ENCODE measurements around the gene SLC25A33.

GRCh38 chr1:9628541-9629444, 89.5 kb downstream of the SLC25A33 start:
- TF ChIP-seq CTCF (conservative IDR thresholded peaks at IDR 0.05; ENCODE audit: low read depth in 2 of 2) = no peak
- no peak for TF ChIP-seq POLR2AphosphoS5 (IDR thresholded peaks at IDR 0.05; ENCODE audit: low read depth)
- TF ChIP-seq JUNB (IDR thresholded peaks at IDR 0.05; ENCODE audit: unreplicated experiment) = no peak
